CD4-positive, alpha-beta T cell treated with Interleukin-4 for 4 hours (primary cell): Measurements from ENCODE around the gene ZNF763.
A peak's percentile ranks its signal among the peaks of the same experiment; 100 is the strongest.
"Not testable (repeated sequence)": the region's sequence is repeated elsewhere in the genome, so short reads cannot be mapped to it uniquely, and the experiment has no call there.

Experiments used
- DNase-seq: peaks from one replicate; pipeline ENCODE4 v3.0.0-alpha.2; 2020

ZNF763 gene

DNA sequence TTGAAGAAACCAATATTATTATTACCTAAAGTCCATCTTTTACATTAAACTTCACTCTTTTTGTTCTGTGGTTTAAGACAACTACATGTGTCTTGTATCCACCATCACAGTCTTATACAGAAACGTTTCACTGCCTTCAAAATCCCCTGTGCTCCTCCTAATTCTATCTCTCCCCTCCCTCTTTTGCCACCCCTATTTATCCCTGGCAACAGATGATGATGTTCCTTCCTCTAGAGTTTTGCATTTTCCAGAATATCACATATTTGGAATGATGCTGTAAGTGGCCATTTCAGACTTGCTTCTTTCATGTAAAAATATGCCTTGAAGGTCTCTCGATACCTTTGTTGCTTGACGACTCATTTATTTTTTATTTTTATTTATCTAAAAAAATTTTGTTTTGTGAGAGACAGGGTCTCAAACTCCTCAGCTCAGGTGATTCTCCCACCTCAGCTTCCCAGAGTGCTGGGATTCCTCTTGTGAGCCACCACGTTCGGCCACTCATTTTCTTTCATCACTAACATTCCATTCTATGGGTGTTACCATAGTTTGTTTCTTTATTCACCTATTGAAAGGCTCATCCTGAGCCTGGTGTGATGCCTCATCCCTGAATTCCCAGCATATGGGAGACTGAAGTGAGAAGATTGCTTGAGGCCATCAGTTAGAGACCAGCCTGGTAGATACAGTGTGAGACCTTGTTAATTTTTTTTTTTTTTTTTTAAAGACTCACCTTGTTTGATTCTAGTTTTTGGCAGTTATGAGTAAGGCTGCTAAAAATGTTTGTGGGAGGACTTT, 8.4 kb downstream of the ZNF763 start:
- no peak for DNase-seq

DNA sequence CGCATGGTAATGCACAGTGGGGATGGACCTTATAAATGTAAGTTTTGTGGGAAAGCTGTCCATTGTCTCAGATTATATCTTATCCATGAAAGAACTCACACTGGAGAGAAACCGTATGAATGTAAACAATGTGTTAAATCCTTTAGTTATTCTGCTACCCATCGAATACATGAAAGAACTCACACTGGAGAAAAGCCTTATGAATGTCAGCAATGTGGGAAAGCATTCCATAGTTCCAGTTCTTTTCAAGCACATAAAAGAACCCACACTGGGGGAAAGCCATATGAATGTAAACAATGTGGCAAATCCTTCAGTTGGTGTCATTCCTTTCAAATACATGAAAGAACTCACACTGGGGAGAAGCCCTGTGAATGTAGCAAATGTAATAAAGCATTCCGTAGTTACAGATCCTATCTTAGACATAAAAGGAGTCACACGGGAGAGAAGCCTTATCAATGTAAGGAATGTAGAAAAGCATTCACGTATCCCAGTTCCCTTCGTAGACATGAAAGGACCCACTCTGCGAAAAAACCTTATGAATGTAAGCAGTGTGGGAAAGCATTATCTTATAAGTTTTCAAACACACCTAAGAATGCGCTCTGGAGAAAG, 13.8 kb downstream of the ZNF763 start:
- DNase-seq: no peak

DNA sequence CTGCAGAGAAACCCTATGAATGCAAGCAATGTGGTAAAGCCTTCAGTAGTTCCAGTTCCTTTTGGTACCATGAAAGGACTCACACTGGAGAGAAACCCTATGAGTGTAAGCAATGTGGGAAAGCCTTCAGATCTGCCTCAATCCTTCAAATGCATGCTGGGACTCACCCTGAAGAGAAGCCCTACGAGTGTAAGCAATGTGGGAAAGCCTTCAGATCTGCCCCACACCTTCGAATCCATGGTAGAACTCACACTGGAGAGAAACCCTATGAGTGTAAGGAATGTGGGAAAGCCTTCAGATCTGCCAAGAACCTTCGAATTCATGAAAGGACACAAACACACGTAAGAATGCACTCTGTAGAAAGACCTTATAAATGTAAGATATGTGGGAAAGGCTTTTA, 14.7 kb downstream of the ZNF763 start:
- no peak for DNase-seq

DNA sequence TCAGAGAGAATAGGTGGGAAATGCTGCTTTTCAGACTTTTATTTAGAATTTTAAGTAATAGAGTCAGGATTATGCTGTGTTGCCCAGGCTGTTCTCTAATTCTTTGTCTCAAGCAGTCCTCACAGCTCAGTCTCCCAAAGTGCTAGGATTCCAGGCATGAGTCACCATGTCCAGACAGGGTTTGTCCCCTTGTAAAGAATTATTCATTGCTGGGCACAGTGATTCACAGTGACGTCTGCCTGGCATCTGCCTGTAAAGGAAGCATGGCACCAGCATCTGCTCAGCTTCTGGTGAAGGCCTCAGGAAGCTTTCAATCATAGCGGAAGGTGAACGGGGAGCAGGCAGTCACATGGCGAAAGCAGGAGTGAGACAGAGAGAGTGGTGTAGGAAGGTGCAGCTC, 17.7 kb downstream of the ZNF763 start:
- no peak for DNase-seq

DNA sequence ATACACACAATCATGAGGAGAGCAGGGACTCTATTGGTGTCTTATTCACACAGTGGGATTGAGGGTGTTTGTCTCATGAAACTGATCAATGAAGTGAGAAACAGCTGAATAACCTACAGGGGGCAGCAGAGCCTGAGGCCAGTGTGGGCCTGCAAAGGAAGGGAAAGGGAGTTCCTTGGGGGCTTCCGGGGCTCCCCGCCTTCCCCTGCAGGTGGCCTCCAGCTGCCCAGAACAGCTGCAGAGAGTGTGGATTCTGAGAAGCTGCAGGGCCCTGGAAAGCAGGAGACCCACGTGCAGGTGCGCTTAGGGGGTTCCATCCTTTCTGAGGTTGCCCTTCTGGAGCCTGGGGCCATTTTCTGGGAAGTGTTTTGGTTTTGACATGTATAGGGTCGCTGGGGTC, 20.1 kb downstream of the ZNF763 start:
- DNase-seq: peak; percentile 10

DNA sequence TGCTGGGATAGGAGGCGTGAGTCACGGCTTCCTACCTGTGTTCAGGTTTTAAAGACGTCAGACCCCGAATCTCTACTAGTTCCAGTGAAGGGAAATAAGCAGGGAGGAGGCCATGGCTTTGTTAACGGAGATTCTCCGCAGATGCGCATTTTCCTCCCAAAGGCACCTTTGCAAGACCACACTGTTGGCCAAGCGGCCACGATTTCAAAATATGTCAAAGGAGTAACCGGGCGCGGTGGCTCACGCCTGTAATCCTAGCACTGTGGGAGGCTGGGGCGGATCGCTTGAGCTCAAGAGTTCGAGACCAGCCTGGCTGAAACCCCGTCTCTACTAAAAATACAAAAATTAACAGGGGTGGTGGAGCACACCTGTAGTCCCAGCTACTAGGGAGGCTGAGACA, 21.9 kb downstream of the ZNF763 start:
- no peak for DNase-seq

DNA sequence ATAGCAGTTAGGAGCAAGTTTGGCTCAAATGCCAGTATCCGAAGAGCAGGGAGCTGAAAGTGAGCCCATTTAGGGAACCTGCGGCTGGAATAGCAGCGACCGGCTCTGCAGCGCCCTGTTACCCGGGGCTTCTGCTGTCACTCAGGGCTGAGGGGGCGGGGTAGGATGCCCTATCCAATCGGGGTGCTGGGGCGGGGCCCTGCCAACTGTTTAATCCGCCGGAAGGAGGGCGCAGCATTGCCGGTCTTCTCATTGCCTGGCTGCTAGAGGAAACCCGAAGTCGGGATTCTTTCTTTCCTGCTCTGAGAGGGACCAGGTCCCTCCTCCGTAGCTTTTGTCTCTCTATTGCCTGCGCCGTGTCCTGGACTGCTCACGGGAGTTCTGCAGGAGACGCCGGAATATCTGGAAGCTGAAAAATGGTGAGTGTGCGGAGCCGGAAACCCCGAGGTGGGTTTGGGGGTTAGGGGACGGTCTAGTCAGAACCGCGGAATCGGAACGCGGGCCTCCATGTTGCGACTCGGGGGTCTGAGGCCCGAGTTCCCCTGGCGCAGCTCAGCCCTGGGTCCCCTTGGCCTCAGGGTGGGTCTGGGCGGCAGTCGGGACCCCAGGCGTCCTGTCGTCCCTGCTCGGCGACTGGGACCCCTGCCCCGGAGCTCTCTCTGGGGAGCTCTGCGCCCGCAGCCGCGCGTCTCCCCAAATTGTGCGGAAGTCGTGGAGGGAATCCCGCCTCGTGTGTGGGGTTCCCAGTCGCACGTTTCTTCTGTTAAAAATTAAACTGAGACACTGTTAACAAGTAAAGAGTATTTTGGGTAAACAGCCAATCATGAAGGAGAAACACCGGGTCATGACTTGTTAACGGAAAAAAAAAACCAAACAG, 22.8 kb downstream of the ZNF763 start:
- DNase-seq: peak; percentile 88

DNA sequence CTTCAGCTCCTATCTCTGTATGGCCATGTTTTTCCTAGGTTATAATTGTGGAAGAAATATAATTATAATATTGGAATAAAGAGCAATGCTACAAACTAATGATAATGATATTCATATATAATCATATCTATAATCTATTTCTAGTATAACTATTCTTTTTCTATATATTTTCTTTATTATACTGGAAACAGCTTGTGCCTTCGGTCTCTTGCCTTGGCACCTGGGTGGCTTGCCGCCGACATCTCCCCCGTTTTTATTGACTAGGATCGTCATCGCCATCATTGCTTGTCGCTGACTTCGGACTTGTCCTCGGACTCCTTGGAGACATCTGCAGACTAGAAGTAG, 24.2 kb downstream of the ZNF763 start:
- no peak for DNase-seq

DNA sequence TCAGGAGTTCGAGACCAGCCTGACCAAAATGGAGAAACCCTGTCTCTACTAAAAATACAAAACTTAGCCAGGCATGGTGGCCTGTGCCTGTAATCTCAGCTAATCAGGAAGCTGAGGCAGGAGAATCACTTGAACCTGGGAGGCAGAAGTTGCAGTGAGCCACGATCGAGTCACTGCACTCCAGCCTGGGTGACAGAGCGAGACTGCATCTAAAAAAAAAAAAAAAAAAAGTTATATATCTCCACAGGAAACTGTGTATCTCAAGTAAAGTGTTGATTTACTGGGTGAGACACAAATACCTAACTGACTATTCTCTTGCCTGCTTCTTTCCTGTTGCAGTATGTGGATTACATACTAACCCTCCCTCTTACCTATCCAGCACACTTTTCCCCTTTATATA, 27.1 kb downstream of the ZNF763 start:
- not testable (repeated sequence) for DNase-seq

DNA sequence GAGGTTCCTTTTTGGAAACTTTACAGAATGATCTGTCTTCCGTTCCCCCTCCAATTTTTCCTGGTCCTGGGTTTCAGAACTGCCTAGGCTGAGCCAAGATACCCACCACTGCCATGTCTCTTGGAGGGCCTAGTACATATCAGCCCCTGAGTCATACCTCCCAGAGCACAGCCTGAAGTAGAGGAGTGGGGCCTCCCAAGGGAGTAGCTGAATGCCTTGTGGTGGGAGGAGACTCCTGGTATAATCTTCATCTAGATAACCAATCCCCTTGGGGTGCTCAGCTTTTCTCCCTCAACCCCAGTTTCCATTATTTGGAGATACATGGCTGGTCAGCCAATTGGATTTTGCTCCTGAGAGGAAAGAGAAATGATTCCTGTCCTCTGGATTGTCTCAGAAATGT, 30.3 kb downstream of the ZNF763 start:
- DNase-seq: no peak

DNA sequence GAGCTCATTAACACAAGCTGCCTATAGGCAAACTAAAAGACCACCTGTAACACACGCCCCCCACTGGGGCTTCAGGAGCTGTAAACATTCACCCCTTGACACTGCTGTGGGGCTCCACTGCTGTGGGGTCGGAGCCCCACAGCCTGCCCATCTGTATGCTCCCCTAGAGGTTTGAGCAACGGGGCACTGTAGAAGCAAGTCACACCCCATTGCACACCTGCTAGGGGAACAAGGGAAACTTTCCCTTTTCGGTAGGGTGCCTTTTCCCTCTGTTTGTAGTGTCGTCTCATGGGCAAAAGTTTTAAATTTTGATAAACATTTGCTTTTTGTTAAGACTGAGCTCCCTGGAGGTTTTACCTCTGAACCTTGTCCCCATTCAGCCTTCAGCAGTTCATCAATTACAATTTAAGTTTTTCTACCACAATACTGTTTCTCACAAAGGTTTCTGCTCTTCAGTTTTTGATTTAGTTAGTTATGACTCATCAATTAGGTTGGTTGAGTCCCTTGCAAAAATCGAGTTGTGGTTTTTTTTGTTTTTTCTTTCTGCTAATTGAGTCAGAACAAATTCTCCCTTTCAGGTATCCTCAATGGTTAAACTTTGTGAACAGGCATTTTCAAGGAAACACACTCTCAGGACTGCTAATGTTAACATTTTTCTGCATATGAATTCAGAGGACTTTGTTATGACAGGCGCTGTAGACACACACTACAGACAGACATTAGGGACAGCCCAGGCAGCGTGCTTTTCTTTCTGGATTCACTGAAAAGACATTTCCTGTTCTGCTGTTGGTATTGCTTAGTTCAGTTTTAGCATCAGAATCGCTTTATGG, 35.5 kb downstream of the ZNF763 start:
- peak; percentile 34 for DNase-seq

DNA sequence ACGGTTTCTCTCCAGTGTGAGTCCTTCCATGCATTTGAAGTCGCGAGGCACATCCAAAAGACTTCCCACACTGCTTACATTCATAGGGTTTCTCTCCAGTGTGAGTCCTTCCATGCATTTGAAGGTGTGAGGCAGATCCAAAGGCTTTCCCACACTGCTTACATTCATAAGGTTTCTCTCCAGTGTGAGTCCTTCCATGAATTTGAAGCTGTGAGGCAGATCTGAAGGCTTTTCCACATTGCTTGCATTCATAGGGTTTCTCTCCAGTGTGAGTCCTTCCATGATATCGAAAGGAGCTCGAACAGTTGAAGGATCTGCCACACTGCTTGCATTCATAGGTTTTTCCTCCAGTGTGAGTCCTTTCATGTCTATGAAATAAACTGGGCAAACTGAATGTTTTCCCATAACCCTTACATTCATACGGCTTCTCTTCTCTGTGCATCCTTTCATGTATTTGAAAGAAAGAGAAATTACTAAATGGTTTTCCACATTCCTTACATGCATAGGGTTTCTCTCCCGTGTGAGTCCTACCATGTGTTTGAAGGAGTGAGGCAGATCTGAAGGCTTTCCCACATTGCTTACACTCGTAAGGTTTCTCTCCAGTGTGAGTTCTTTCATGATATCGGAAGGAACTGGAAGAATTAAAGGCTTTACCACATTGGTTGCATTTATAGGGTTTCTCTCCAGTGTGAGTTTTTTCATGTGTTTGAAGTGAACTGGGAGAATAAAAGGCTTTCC, 50.3 kb downstream of the ZNF763 start:
- no peak for DNase-seq

DNA sequence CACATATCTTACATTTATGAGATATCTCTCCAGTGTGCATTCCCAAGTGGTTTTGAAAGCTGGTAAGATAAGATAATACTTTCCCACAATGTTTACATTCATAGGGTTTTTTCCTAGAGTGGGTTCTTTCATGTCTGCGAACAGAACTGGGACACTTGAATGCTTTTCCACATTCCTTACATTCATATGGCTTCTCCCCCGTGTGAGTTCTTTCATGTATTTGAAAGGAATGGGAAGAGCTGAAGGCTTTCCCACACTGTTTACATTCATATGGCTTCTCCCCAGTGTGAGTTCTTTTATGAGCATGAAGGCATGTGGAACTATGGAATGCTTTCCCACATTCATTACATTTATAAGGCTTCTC, 50.9 kb downstream of the ZNF763 start:
- no peak for DNase-seq
